GM18951 (cell line): ENCODE results near the gene SYNGR1.
"Not testable (repeated sequence)": the region's sequence is repeated elsewhere in the genome, so short reads cannot be mapped to it uniquely, and the experiment has no call there.

Experiments used
- POLR2A ChIP-seq: IDR thresholded peaks from 4 replicates; pipeline ENCODE4 v1.6.1; 2011; ENCODE audit warnings: mild to moderate bottlenecking; ENCODE audit not compliant: insufficient read length, insufficient read depth; ENCODE audit errors: extremely low read depth
- in situ Hi-C: fragments of 300-500 bp; cut with MboI; formaldehyde crosslinking; loops from one replicate; pipeline ENCODE4 v1.12.0; 2022; ENCODE audit warnings: low sequenced_read_pairs, mixed read lengths, inconsistent platforms; ENCODE audit not compliant: unreplicated experiment

Gene SYNGR1

GRCh38 chr22:39345231-39345630 is 4.6 kb upstream of the SYNGR1 start:
- no peak for TF ChIP-seq POLR2A
- in situ Hi-C loops, result no loop called here

DNA sequence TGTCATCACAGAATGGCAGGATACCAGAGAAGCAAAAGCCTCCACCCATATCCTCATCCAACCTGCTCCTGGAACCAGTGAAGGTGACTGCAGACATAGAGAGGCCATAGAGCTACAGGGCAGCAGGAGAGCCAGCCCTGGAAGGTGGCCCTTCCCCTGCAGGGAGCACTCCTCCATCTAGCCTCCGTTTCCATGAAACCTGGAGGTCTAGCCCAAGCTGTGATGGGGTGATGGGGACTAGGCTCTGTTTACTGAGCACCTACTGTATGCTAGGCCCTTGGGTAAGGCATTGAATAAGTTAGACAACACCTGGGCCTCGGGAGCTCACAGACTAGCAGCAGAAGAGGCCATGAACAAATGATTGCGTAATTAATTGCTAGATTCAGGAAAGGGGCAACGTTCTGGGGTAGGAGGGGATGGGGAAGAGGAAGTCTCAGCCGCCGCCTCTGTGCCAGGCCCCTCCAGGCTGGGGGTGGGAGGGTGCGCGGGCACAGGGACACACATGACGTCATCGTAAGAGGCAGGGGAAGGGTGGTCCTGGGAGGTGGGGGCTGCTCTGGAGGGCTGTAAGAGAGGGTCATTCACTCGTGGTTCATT is 784 bp upstream of the SYNGR1 start:
- no peak for TF ChIP-seq POLR2A
- in situ Hi-C loops, result no loop called here

DNA sequence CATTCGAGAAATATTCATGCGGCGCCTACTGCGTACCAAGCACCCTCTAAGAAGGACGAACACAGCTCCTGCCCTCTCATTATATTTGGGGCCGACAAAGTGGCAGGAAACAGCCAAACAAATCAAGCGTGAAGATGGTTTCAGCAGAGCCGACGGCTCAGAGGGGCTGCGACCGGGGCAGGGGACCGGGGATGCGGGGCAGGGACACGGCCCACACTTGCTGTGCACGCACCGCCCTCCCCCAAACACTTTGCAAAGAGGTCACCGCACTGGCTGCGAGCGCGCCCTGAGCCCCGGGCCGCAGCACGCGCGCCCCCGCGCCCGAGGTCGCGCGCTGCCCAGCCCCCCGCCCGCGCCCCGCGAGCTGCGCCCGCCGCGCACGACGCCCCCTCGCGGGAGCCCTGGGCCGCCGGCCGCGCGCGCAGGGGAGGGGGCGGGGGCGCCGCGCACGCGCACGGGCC is 255 bp upstream of the SYNGR1 start:
- in situ Hi-C loops, result no loop called here
- peak; percentile 56 for TF ChIP-seq POLR2A

- TF ChIP-seq POLR2A, result no peak
- in situ Hi-C loops, result no loop called here
Measured at GRCh38 chr22:39350757-39351688, 1.2 kb downstream of the SYNGR1 start.

GRCh38 chr22:39351689-39352214 is 2.0 kb downstream of the SYNGR1 start:
- TF ChIP-seq POLR2A, result no peak
- in situ Hi-C loops, result no loop called here

DNA sequence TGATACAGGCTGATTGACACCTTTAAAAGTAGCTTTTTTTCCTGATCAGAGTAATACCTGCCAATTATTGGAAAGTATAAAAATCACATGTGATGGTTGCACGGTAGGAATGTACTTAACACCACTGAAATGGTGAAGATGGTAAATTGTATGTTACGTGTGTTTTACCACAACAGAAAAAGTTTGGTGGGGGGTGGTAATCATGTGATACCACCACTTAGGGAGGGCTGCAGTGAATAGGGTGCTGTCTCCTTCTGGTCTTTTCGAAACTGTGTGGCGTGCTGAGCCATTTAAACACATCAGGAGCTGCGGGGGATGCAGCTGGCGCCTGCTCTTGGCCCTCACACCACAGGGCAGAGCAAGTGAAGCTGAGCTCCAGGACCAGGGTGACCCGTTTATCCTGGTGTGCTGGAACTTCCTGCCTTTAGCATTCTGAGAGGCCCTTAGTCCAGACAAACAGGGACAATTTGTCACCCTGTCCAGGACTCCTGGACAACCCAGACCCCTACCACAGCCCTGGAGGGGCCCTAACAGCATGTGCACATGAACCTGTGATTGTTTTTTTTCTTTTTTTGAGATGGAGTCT is 2.6 kb downstream of the SYNGR1 start:
- TF ChIP-seq POLR2A, result no peak
- in situ Hi-C loops, result no loop called here

DNA sequence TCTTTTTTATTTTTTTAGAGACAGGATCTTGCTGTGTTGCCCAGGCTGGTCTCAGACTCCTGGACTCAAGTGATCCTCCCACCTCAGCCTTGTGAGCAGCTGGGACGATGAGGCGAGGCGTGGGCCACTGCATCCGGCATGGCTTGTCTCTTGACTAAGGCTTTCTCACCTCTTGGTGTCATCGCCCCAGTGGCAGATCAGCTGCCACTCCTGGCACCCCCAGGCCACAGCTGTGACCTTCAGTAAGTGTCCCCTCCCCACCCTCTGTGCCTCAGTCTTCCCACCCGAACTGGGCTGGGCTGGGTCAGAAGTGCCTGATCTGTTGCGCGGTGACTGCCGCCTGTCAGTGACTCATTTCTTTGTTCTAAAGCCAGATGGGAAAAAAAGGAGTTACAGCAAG is 3.6 kb downstream of the SYNGR1 start:
- in situ Hi-C loops, result no loop called here
- no peak for TF ChIP-seq POLR2A

DNA sequence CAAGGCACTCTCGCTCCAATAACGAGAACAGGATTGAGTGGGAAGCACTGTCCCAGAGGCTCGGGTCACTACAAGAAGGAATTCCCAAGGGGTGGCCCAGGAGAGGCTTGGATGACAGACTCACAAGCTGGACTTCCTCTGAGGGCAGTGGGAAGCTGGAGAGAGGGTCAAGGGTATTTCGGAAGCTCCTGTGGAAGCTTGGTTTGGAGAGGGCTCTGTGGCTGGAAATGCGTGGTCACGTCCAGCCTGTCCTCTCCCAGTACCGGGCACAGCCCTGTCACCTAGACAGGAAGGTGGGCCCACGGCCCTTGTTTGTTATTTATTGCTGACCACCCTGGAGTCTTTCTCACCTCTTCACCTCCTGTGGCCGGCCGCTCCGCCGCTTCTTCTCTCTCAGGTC is 5.3 kb downstream of the SYNGR1 start:
- no peak for TF ChIP-seq POLR2A
- in situ Hi-C loops, result no loop called here

GRCh38 chr22:39355805-39356204 is 6.0 kb downstream of the SYNGR1 start:
- in situ Hi-C loops, result not testable (repeated sequence)

DNA sequence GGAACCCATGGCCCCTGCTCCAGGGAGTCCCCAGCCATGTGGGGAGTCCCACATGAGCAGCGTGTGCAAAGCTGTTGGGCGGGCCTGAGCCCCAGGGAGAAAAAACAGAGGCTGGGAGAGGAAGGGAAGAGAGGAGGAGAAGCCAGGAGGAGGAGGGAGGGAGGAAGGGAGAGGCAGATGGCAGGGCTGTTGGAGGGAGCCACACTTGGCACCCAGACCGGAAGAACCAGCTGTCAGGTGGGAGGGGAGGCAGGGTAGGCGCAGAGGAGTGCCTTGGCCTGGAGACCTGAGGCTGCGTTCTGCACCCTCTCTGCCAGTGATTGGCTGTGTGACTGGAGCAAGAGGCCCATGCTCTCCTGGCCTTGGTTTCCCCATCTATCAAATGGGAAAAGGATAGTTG is 6.7 kb downstream of the SYNGR1 start:
- TF ChIP-seq POLR2A, result no peak
- in situ Hi-C loops, result no loop called here

GRCh38 chr22:39357110-39358108 is 7.6 kb downstream of the SYNGR1 start:
- in situ Hi-C loops, result not testable (repeated sequence)

GRCh38 chr22:39358197-39358596 is 8.4 kb downstream of the SYNGR1 start:
- in situ Hi-C loops, result not testable (repeated sequence)
